GM06990 (cell line): Measurements from ENCODE around the gene BAZ1B.
"Not testable (repeated sequence)": the region's sequence is repeated elsewhere in the genome, so short reads cannot be mapped to it uniquely, and the experiment has no call there.

Experiments used
- DNase-seq: peaks from one replicate; pipeline ENCODE4 v3.0.0-alpha.2; 2011; ENCODE audit not compliant: insufficient read length; ENCODE audit errors: extremely low read depth
- H3K27me3 ChIP-seq: replicated peaks from 2 replicates; pipeline ENCODE4 v1.6.0; 2011; ENCODE audit warnings: low read length; ENCODE audit not compliant: control insufficient read depth, insufficient read depth
- H3K36me3 ChIP-seq: 2 replicates; pipeline ENCODE4 v1.5.1; 2011; ENCODE audit warnings: low read length; ENCODE audit not compliant: control insufficient read depth, insufficient read depth
- H3K4me3 ChIP-seq: replicated peaks from 2 replicates; pipeline ENCODE4 v1.5.1; 2011; ENCODE audit warnings: low read depth, mild to moderate bottlenecking, control low read depth, low read length
- CTCF ChIP-seq: IDR thresholded peaks from 2 replicates; pipeline ENCODE4 v1.5.1; 2011; ENCODE audit warnings: low read length, control low read depth, mild to moderate bottlenecking, inconsistent platforms; ENCODE audit not compliant: insufficient read depth, poor library complexity, severe bottlenecking

BAZ1B gene

GRCh38 chr7:73477376-73477775 is 44.7 kb downstream of the BAZ1B start:
- no peak for TF ChIP-seq CTCF
- Histone ChIP-seq H3K36me3 (peaks cover 12% of the 10 kb centered on the region), H3K27me3 (no peaks in the 10 kb centered on the region), H3K4me3 (no peak overlapping the region)
- no peak for DNase-seq

GRCh38 chr7:73470208-73470607 is 51.9 kb downstream of the BAZ1B start:
- no peak for DNase-seq
- Histone ChIP-seq H3K4me3 (no peak overlapping the region), H3K36me3 (peaks cover 7% of the 10 kb centered on the region), H3K27me3 (no peaks in the 10 kb centered on the region)
- TF ChIP-seq CTCF = no peak

GRCh38 chr7:73467046-73467445 is 55.0 kb downstream of the BAZ1B start:
- peaks cover 14% of the 10 kb centered on the region for H3K36me3 ChIP-seq
- DNase-seq, H3K4me3 ChIP-seq, H3K27me3 ChIP-seq: not testable (repeated sequence)

- Histone ChIP-seq H3K36me3 (peaks cover 14% of the 10 kb centered on the region), H3K4me3 (no peak overlapping the region), H3K27me3 (no peaks in the 10 kb centered on the region)
- no peak for TF ChIP-seq CTCF
- DNase-seq = no peak
Observed at GRCh38 chr7:73466112-73466511, 56.0 kb downstream of the BAZ1B start.

DNA sequence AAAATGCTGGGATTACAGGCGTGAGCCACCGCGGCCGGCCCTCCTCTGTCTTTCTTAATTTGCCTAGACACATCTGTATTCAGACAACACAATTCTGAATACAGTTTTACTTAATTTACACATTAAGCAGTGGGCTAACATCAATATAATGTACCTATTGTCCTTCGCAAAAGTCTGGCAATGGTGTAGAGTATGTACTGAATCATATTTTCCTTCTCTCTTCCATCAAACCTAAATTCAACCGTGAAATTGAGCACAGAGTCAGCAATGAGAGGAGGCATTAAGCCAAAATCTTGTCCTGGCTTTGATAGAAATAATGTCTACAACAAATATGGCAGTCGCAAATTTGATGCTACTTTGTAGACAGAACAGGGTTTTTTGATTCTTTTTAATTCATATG is 58.1 kb downstream of the BAZ1B start:
- no peak for DNase-seq
- Histone ChIP-seq H3K36me3 (peaks cover 15% of the 10 kb centered on the region), H3K4me3 (no peak overlapping the region), H3K27me3 (no peaks in the 10 kb centered on the region)
- no peak for TF ChIP-seq CTCF

GRCh38 chr7:73463260-73463659 is 58.8 kb downstream of the BAZ1B start:
- peaks cover 14% of the 10 kb centered on the region for H3K36me3 ChIP-seq
- no peaks in the 10 kb centered on the region for H3K27me3 ChIP-seq
- no peak overlapping the region for H3K4me3 ChIP-seq
- no peak for TF ChIP-seq CTCF
- DNase-seq = no peak
